Measurements from ENCODE around the gene APLN. TPM values are rescaled to one million over a fixed set of nuclear protein-coding genes. Genes with fewer than 3 reads are reported as not detected.

Gene APLN
- total and polyA plus RNA-seq, 9 of the 15 experiments (the other 6 are each of a cell fraction or from before 2014, with no cell fraction given) = 0.04 to 0.06 TPM; not detected in 7

DNA sequence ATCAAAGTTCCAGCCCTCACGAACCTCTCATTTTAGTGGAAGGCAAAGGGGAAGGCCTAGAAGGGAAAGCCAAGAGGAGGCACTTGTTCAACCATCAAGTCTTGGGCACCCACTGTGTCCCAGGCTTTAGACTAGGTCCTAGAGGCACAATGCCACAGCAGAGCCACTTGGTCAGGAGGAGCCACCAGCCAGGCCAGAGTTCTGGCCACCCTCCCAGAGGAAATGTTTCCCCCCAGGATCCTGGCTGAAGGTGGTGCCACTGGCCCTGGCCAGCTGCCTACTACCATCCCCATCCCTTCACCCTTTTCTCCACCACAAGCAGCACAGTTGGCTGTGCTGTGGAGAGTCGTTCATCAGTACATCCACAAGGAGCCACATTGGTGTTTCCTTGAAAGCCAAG lies 49.7 kb upstream of the APLN start (continued):
- TF ChIP-seq ZBTB8A (IDR thresholded peaks at IDR 0.05; ENCODE audit: partially characterized antibody) (no peak), ZBTB17 (CRISPR knock-in tag; IDR thresholded peaks at IDR 0.05) (no peak), ZNF217 (CRISPR knock-in tag; IDR thresholded peaks at IDR 0.05) (no peak)

DNA sequence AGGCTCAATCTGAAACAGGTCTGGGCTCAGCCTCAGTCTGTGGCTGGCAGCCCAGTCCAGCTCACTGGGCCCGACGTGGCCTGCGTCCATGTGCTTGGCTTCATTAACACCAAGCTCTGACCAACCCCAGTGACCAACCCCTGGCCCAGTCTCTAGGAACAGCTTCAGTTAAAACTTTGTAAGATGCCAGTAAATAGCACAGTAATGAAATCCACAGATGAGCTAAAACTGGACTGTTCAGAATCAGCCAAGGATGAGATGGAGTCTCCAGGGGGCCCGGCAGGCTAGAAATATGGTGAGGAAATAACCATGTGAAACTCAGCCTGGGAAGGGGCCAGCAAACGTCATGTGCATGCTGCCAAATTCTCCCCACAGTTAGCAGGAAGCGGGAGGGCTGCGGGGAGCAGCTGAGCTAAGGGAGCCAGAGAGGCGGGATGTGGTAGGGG lies 46.9 kb upstream of the APLN start:
- no peak overlapping the region for H3K4me2 ChIP-seq (ENCODE audit: insufficient read depth, low read length)
- no TSS peak for BruUV-seq (replicated peaks)
- WGBS (ENCODE audit: insufficient coverage, low coverage, missing lambda C conversion rate) = 3% methylated on average over 7 of the region's 8 CpGs
- H3K27me3 ChIP-seq (ENCODE audit: control insufficient read depth in 2 of 2, insufficient read depth in 2 of 2, low read length in 2 of 2) = peaks cover 2 to 34% of the 10 kb centered on the region in 2 experiments; a peak in 4 of 5 replicates
- H3K9me1 ChIP-seq (ENCODE audit: control insufficient read depth, insufficient read depth, low read length) = no peaks in the 10 kb centered on the region
- no peaks in the 10 kb centered on the region for H3K36me3 ChIP-seq (ENCODE audit: control insufficient read depth, insufficient read depth, low read length)
- H3K27ac ChIP-seq (ENCODE audit: extremely low read depth, low read depth, low read length) = no peak overlapping the region
- no peak overlapping the region for H2AFZ ChIP-seq (ENCODE audit: low read depth, low read length)
- FAIRE-seq = no peak
- no peak for DNase-seq (ENCODE audit: extremely low read depth in 1 of 4, low spot score in 3 of 4)
- H3K9me3 ChIP-seq (replicated peaks; ENCODE audit: control insufficient read depth, insufficient read depth, low read depth, low read length) = no peaks in the 10 kb centered on the region
- in situ Hi-C loops (cut with MboI) = no loop called here
- no peaks in the 10 kb centered on the region for H3K4me1 ChIP-seq (replicated peaks in 1 of 2; ENCODE audit: control insufficient read depth in 2 of 2, insufficient read depth in 2 of 2, low read length in 2 of 2)
- H4K20me1 ChIP-seq (replicated peaks; ENCODE audit: control insufficient read depth, insufficient read depth, low read length) = no peaks in the 10 kb centered on the region
- ATAC-seq = no peak
- intact Hi-C loops (cut with micrococcal nuclease) = no loop called here
- ChIA-PET CTCF (ENCODE audit: low intra/inter-chr PET ratio) (no interaction called here), POLR2A (interaction anchor here (0.6 kb wide), 1 partner anchor 8 kb away, joined by 3 read pairs; no protein-coding TSS in a partner anchor)
- H3K79me2 ChIP-seq (ENCODE audit: control insufficient read depth, insufficient read depth, low read length) = no peaks in the 10 kb centered on the region
- no peak overlapping the region for H3K4me3 ChIP-seq
- TF ChIP-seq ZNF165 (CRISPR knock-in tag; IDR thresholded peaks at IDR 0.05; ENCODE audit: borderline replicate concordance) (no peak), CSDE1 (IDR thresholded peaks at IDR 0.05) (no peak), CHD7 (IDR thresholded peaks at IDR 0.05; ENCODE audit: low read depth, low read length) (no peak), CCNT2 (IDR thresholded peaks at IDR 0.05; ENCODE audit: borderline replicate concordance, extremely low read depth, insufficient read length, low read depth, low read length) (no peak), ZNF778 (CRISPR knock-in tag; IDR thresholded peaks at IDR 0.05) (no peak), SIN3B (IDR thresholded peaks at IDR 0.05; ENCODE audit: low read depth) (no peak)
- no peak overlapping the region; a peak in 1 of 4 replicates for H3K9ac ChIP-seq (ENCODE audit: insufficient read depth in 1 of 2, low read depth in 2 of 2, low read length in 2 of 2)
